NCI-H2107 treated with DMSO at 0.1 percent for 48 hours (cell line): ENCODE data around the gene CAPN15.
"Not testable (repeated sequence)": the region's sequence is repeated elsewhere in the genome, so short reads cannot be mapped to it uniquely, and the experiment has no call there.

Source experiments
- DNase-seq: peaks from one replicate; lab custom pipeline; 2025; ENCODE audit not compliant: unreplicated experiment; lab: John Stamatoyannopoulos, UW

Gene CAPN15

GRCh38 chr16:589658-590187 lies 62.2 kb downstream of the CAPN15 start, which contains the start of gene RAB40C:
RAB40C (plus strand) TSS chr16:590066; CDS start chr16:590292, 226 bp downstream.
- DNase-seq = peak; percentile 88

GRCh38 chr16:590188-590814 lies 62.8 kb downstream of the CAPN15 start:
- no peak for DNase-seq

GRCh38 chr16:590815-591200 lies 63.3 kb downstream of the CAPN15 start:
- no peak for DNase-seq

GRCh38 chr16:591231-591630 lies 63.7 kb downstream of the CAPN15 start:
- DNase-seq = no peak

GRCh38 chr16:591892-592517 lies 64.5 kb downstream of the CAPN15 start:
- DNase-seq = no peak

- DNase-seq = peak; percentile 81
Observed at GRCh38 chr16:592518-593306, 65.2 kb downstream of the CAPN15 start.

GRCh38 chr16:593406-593805 lies 65.9 kb downstream of the CAPN15 start:
- peak; percentile 83 for DNase-seq

GRCh38 chr16:593807-594206 lies 66.3 kb downstream of the CAPN15 start:
- no peak for DNase-seq

- no peak for DNase-seq
Observed at GRCh38 chr16:595094-595528, 67.6 kb downstream of the CAPN15 start.

GRCh38 chr16:595942-596735 lies 68.6 kb downstream of the CAPN15 start:
- DNase-seq = no peak

GRCh38 chr16:596736-597060 lies 69.2 kb downstream of the CAPN15 start:
- no peak for DNase-seq

GRCh38 chr16:597655-598054 lies 70.1 kb downstream of the CAPN15 start:
- DNase-seq = not testable (repeated sequence)

- no peak for DNase-seq
Observed at GRCh38 chr16:598823-599739, 71.6 kb downstream of the CAPN15 start.

- DNase-seq = no peak
Observed at GRCh38 chr16:600781-601180, 73.3 kb downstream of the CAPN15 start.

- no peak for DNase-seq
Observed at GRCh38 chr16:603933-604332, 76.4 kb downstream of the CAPN15 start.
